Esophagus muscularis mucosa (tissue), 4 donors: ENCODE results near the gene MS4A14.

Experiments used
- EP300 ChIP-seq: sonication (generic); formaldehyde crosslinking; IDR thresholded peaks from one replicate; pipeline ENCODE4 v1.6.1; 2017; ENCODE audit warnings: antibody characterized with exemption
- POLR2A ChIP-seq: fragments of 450-650 bp; IDR thresholded peaks from one replicate; pipeline ENCODE4 v1.6.1; 2017; ENCODE audit warnings: antibody characterized with exemption, moderate library complexity, mild to moderate bottlenecking, low read depth
- POLR2AphosphoS5 ChIP-seq, 2 donors: sonication (generic); formaldehyde crosslinking; IDR thresholded peaks; one replicate each; pipeline ENCODE4 v1.6.1; 2017; ENCODE audit warnings: antibody characterized with exemption in 2 of 2
- TF ChIP-seq, protein P1 (sequence below), 3 experiments: fragments of 200-600 bp in 2 of 3; fragments of 450-650 bp in 1 of 3; sonication (generic) in 2 of 3; IDR thresholded peaks; one replicate each; pipeline ENCODE4 v1.5.1; 2017 to 2019; ENCODE audit warnings: antibody characterized with exemption in 3 of 3, mild to moderate bottlenecking in 2 of 3, moderate library complexity in 1 of 3

GRCh38 chr11:60455531-60456042 is 59.3 kb downstream of the MS4A14 start, which contains the start of gene MS4A1:
- TF ChIP-seq, protein P1, sequence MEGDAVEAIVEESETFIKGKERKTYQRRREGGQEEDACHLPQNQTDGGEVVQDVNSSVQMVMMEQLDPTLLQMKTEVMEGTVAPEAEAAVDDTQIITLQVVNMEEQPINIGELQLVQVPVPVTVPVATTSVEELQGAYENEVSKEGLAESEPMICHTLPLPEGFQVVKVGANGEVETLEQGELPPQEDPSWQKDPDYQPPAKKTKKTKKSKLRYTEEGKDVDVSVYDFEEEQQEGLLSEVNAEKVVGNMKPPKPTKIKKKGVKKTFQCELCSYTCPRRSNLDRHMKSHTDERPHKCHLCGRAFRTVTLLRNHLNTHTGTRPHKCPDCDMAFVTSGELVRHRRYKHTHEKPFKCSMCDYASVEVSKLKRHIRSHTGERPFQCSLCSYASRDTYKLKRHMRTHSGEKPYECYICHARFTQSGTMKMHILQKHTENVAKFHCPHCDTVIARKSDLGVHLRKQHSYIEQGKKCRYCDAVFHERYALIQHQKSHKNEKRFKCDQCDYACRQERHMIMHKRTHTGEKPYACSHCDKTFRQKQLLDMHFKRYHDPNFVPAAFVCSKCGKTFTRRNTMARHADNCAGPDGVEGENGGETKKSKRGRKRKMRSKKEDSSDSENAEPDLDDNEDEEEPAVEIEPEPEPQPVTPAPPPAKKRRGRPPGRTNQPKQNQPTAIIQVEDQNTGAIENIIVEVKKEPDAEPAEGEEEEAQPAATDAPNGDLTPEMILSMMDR (IDR thresholded peaks at IDR 0.05), result no peak
- no peak for TF ChIP-seq POLR2AphosphoS5 (IDR thresholded peaks at IDR 0.05)
- TF ChIP-seq POLR2A, result no peak
- TF ChIP-seq EP300, result no peak
